SK-N-SH treated with all-trans-retinoic acid at 6 μM for 48 hours (cell line): ENCODE results near the gene MMP2.

Experiments used
- ATAC-seq: fragments of 200-7000 bp; cut with Tn5 transposase; 3 replicates; pipeline ENCODE4 v1.9.1; 2020; ENCODE audit warnings: mild to moderate bottlenecking, moderate library complexity
- BACH2 ChIP-seq: fragments of 250-450 bp; sonication (Bioruptor Pico); IDR thresholded peaks from 2 replicates; pipeline ENCODE4 v1.9.0; 2021; ENCODE audit warnings: mild to moderate bottlenecking, borderline replicate concordance
- CSDC2 ChIP-seq: fragments of 250-450 bp; sonication (Bioruptor Pico); IDR thresholded peaks from 2 replicates; pipeline ENCODE4 v1.5.0; 2020; ENCODE audit warnings: mild to moderate bottlenecking, moderate library complexity
- ESRRG ChIP-seq: fragments of 250-450 bp; sonication (Bioruptor Pico); IDR thresholded peaks from 2 replicates; pipeline ENCODE4 v1.6.1; 2021; ENCODE audit warnings: mild to moderate bottlenecking
- GLIS3 ChIP-seq: fragments of 250-450 bp; sonication (Bioruptor Pico); IDR thresholded peaks from 2 replicates; pipeline ENCODE4 v1.5.0; 2020; ENCODE audit warnings: mild to moderate bottlenecking, moderate library complexity
- ISL1 ChIP-seq: fragments of 250-450 bp; sonication (Bioruptor Pico); IDR thresholded peaks from 2 replicates; pipeline ENCODE4 v2.1.2; 2022; ENCODE audit warnings: mild to moderate bottlenecking, moderate library complexity
- OSR1 ChIP-seq: fragments of 250-450 bp; sonication (Bioruptor Pico); IDR thresholded peaks from 2 replicates; pipeline ENCODE4 v1.8.0; 2022; ENCODE audit warnings: moderate library complexity, mild to moderate bottlenecking, inconsistent platforms
- PATZ1 ChIP-seq: fragments of 250-450 bp; sonication (Bioruptor Pico); IDR thresholded peaks from 2 replicates; pipeline ENCODE4 v1.8.0; 2020; ENCODE audit warnings: mild to moderate bottlenecking, moderate library complexity, borderline replicate concordance
- PPARA ChIP-seq: fragments of 250-450 bp; sonication (Bioruptor Pico); IDR thresholded peaks from 2 replicates; pipeline ENCODE4 v1.5.0; 2020; ENCODE audit warnings: mild to moderate bottlenecking, borderline replicate concordance
- RARB ChIP-seq: fragments of 250-450 bp; sonication (Bioruptor Pico); IDR thresholded peaks from 2 replicates; pipeline ENCODE4 v1.8.0; 2021; ENCODE audit warnings: mild to moderate bottlenecking, moderate library complexity
- SNAI2 ChIP-seq: fragments of 250-450 bp; sonication (Bioruptor Pico); IDR thresholded peaks from 2 replicates; pipeline ENCODE4 v1.5.0; 2020; ENCODE audit warnings: mild to moderate bottlenecking, moderate library complexity
- TCF4 ChIP-seq: fragments of 250-450 bp; sonication (Bioruptor Pico); IDR thresholded peaks from 2 replicates; pipeline ENCODE4 v1.8.0; 2021; ENCODE audit warnings: mild to moderate bottlenecking, moderate library complexity, borderline replicate concordance
- TOX ChIP-seq: fragments of 250-450 bp; sonication (Bioruptor Pico); IDR thresholded peaks from 2 replicates; pipeline ENCODE4 v1.8.0; 2021; ENCODE audit warnings: mild to moderate bottlenecking, moderate library complexity, borderline replicate concordance
- ZC3H10 ChIP-seq: fragments of 250-450 bp; sonication (Bioruptor Pico); IDR thresholded peaks from 2 replicates; pipeline ENCODE4 v1.5.1; 2021; ENCODE audit warnings: mild to moderate bottlenecking, moderate library complexity
- ZFP3 ChIP-seq: fragments of 250-450 bp; sonication (Bioruptor Pico); IDR thresholded peaks from 2 replicates; pipeline ENCODE4 v1.5.0; 2020; ENCODE audit warnings: mild to moderate bottlenecking, moderate library complexity
- ZFP30 ChIP-seq: fragments of 450-650 bp; formaldehyde crosslinking; IDR thresholded peaks from 2 replicates; pipeline ENCODE4 v1.5.0; 2022; ENCODE audit warnings: mild to moderate bottlenecking, moderate library complexity
- ZNF565 ChIP-seq: fragments of 450-650 bp; formaldehyde crosslinking; conservative IDR thresholded peaks from 2 replicates; pipeline ENCODE4 v1.5.0; 2020; ENCODE audit warnings: low read depth, mild to moderate bottlenecking, moderate library complexity
- ZNF70 ChIP-seq: fragments of 450-650 bp; formaldehyde crosslinking; IDR thresholded peaks from 2 replicates; pipeline ENCODE4 v1.5.0; 2020; ENCODE audit warnings: mild to moderate bottlenecking, moderate library complexity
- ZNF8 ChIP-seq: fragments of 450-650 bp; formaldehyde crosslinking; IDR thresholded peaks from 2 replicates; pipeline ENCODE4 v1.5.0; 2020; ENCODE audit warnings: mild to moderate bottlenecking, moderate library complexity
- TF ChIP-seq, protein P1 (sequence below): fragments of 250-450 bp; sonication (Bioruptor Pico); IDR thresholded peaks from 2 replicates; pipeline ENCODE4 v1.5.1; 2021; ENCODE audit warnings: mild to moderate bottlenecking, moderate library complexity
- TF ChIP-seq, protein P2 (sequence below): fragments of 250-450 bp; sonication (Bioruptor Pico); IDR thresholded peaks from 2 replicates; pipeline ENCODE4 v1.5.1; 2020; ENCODE audit warnings: low read depth, mild to moderate bottlenecking, moderate library complexity

The MMP2 gene

DNA sequence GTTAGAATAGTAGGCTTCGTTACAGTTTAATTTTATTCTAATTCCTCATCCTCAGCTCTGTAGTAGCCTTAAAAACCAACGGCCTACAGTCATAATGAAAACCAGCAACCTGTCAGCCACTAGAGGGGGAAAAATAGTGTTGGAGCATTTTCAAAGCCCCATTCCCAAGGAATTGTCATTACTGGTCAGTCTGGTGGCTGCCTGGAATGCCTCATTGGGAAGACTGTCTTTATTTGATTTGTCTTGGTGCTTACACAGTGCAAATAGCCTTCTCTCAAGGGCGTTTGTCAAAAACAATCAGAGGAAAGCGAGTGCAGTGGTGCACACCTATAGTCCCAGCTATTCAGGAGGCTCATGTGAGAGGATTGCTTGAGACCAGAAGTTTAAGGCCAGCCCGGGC lies 34.6 kb downstream of the MMP2 start (continued):
- no peak for TF ChIP-seq CSDC2
- TF ChIP-seq BACH2 = no peak

DNA sequence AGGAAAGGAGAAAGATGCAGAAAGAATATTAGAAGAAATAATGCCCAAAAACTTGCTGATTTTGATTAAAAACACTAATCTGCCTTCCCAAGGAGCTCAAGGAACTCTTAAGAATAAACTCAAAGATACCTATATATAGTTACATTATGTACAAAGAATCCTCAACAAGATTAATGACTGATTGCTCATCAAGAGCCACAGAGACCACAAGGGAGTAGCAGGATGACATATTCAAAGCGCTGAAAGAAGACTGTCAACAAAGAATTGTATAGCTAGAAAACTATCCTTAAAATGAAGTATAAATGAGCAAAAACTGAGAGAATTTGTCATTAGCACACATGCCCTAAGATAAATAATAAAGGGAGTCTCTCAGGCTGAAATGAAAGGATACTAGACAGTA lies 36.1 kb downstream of the MMP2 start:
- no peak for TF ChIP-seq ZNF8 (CRISPR knock-in tag)
- TF ChIP-seq OSR1 = no peak
- no peak for TF ChIP-seq ESRRG (CRISPR knock-in tag)
- TF ChIP-seq ZNF565 (CRISPR knock-in tag) = no peak
- no peak for TF ChIP-seq ZC3H10 (CRISPR knock-in tag)
- TF ChIP-seq TOX (CRISPR knock-in tag) = no peak
- TF ChIP-seq BACH2 = no peak

DNA sequence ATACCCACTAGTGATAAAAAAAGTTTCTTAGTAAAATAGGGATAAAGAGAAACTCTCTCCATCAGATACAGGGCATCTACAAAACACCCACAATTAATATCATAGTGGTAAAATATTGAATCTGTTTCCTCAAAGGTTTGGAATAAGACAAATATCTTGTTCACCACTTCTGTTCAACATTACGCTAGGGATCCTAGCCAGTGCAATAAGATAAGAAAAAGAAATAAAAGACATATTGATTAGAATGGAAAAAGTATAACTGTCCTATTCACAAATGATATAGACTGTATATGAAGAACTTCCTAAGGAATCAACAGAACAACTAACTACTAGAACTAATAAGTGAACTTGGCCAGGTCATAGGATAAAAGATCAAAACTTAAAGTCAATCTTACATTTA lies 42.8 kb downstream of the MMP2 start:
- no peak for TF ChIP-seq TOX (CRISPR knock-in tag)
- no peak for TF ChIP-seq PATZ1 (CRISPR knock-in tag)
- ATAC-seq = no peak

More for the DNA sequence above, 36.1 kb downstream of the MMP2 start:
- ATAC-seq = no peak

- TF ChIP-seq TOX (CRISPR knock-in tag) = no peak
- no peak for TF ChIP-seq ZNF565 (CRISPR knock-in tag)
- no peak for TF ChIP-seq RARB
- no peak for TF ChIP-seq ESRRG (CRISPR knock-in tag)
- TF ChIP-seq ISL1 = no peak
- no peak for TF ChIP-seq GLIS3
- TF ChIP-seq, protein P1, sequence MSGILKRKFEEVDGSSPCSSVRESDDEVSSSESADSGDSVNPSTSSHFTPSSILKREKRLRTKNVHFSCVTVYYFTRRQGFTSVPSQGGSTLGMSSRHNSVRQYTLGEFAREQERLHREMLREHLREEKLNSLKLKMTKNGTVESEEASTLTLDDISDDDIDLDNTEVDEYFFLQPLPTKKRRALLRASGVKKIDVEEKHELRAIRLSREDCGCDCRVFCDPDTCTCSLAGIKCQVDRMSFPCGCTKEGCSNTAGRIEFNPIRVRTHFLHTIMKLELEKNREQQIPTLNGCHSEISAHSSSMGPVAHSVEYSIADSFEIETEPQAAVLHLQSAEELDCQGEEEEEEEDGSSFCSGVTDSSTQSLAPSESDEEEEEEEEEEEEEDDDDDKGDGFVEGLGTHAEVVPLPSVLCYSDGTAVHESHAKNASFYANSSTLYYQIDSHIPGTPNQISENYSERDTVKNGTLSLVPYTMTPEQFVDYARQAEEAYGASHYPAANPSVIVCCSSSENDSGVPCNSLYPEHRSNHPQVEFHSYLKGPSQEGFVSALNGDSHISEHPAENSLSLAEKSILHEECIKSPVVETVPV (CRISPR knock-in tag) = no peak
- no peak for TF ChIP-seq TCF4
- TF ChIP-seq, protein P2, sequence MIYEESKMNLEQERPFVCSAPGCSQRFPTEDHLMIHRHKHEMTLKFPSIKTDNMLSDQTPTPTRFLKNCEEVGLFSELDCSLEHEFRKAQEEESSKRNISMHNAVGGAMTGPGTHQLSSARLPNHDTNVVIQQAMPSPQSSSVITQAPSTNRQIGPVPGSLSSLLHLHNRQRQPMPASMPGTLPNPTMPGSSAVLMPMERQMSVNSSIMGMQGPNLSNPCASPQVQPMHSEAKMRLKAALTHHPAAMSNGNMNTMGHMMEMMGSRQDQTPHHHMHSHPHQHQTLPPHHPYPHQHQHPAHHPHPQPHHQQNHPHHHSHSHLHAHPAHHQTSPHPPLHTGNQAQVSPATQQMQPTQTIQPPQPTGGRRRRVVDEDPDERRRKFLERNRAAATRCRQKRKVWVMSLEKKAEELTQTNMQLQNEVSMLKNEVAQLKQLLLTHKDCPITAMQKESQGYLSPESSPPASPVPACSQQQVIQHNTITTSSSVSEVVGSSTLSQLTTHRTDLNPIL (CRISPR knock-in tag) = no peak
- no peak for TF ChIP-seq BACH2
- TF ChIP-seq SNAI2 = no peak
- TF ChIP-seq ZNF70 (CRISPR knock-in tag) = no peak
- no peak for TF ChIP-seq ZFP3 (CRISPR knock-in tag)
- TF ChIP-seq ZC3H10 (CRISPR knock-in tag) = no peak
- no peak for TF ChIP-seq CSDC2
- TF ChIP-seq ZFP30 = no peak
- no peak for TF ChIP-seq ZNF8 (CRISPR knock-in tag)
- no peak for TF ChIP-seq PPARA
- ATAC-seq = peak; percentile 43; the same call in 2 of the 3 replicates
These were observed 47.4 kb downstream of the MMP2 start for GRCh38 chr16:55526441-55526840.

GRCh38 chr16:55527885-55528284 lies 48.9 kb downstream of the MMP2 start:
- no peak for ATAC-seq
- TF ChIP-seq ZFP3 (CRISPR knock-in tag) = no peak
- no peak for TF ChIP-seq ZNF70 (CRISPR knock-in tag)
- TF ChIP-seq, protein P2 (CRISPR knock-in tag) = no peak
- TF ChIP-seq PATZ1 (CRISPR knock-in tag) = no peak
- TF ChIP-seq OSR1 = no peak
- no peak for TF ChIP-seq TOX (CRISPR knock-in tag)
- TF ChIP-seq PPARA = no peak
